GM21390 (cell line): ENCODE results near the gene LRP1B.

ENCODE experiments used
- ATAC-seq: cut with Tn5 transposase; IDR thresholded peaks from one replicate; pipeline ENCODE4 v1.9.1; 2021; ENCODE audit not compliant: unreplicated experiment

Gene LRP1B

GRCh38 chr2:141791521-141791920, 339.3 kb downstream of the LRP1B start:
- ATAC-seq = no peak

- no peak for ATAC-seq
Measured at GRCh38 chr2:141782574-141782973, 348.2 kb downstream of the LRP1B start.

GRCh38 chr2:141778315-141778835, 352.4 kb downstream of the LRP1B start:
- ATAC-seq = no peak

- no peak for ATAC-seq
Measured at GRCh38 chr2:141770530-141770929, 360.3 kb downstream of the LRP1B start.

GRCh38 chr2:141767691-141768090, 363.1 kb downstream of the LRP1B start:
- no peak for ATAC-seq

GRCh38 chr2:141767051-141767450, 363.8 kb downstream of the LRP1B start:
- ATAC-seq = no peak

- ATAC-seq = no peak
Measured at GRCh38 chr2:141766225-141766624, 364.6 kb downstream of the LRP1B start.

GRCh38 chr2:141748616-141749015, 382.2 kb downstream of the LRP1B start:
- no peak for ATAC-seq

- ATAC-seq = no peak
Measured at GRCh38 chr2:141741652-141742051, 389.2 kb downstream of the LRP1B start.

- ATAC-seq = no peak
Measured at GRCh38 chr2:141737492-141738255, 393.1 kb downstream of the LRP1B start.

- ATAC-seq = no peak
Measured at GRCh38 chr2:141736466-141736865, 394.4 kb downstream of the LRP1B start.

- ATAC-seq = no peak
Measured at GRCh38 chr2:141728886-141729285, 401.9 kb downstream of the LRP1B start.

GRCh38 chr2:141728142-141728541, 402.7 kb downstream of the LRP1B start:
- no peak for ATAC-seq

- ATAC-seq = no peak
Measured at GRCh38 chr2:141724426-141724825, 406.4 kb downstream of the LRP1B start.

- no peak for ATAC-seq
Measured at GRCh38 chr2:141723814-141724213, 407.0 kb downstream of the LRP1B start.

- ATAC-seq = no peak
Measured at GRCh38 chr2:141720476-141720875, 410.3 kb downstream of the LRP1B start.

- no peak for ATAC-seq
Measured at GRCh38 chr2:141714496-141714895, 416.3 kb downstream of the LRP1B start.

GRCh38 chr2:141711627-141712026, 419.2 kb downstream of the LRP1B start:
- no peak for ATAC-seq

- ATAC-seq = no peak
Measured at GRCh38 chr2:141710589-141711239, 420.1 kb downstream of the LRP1B start.

- ATAC-seq = no peak
Measured at GRCh38 chr2:141709756-141710155, 421.1 kb downstream of the LRP1B start.

GRCh38 chr2:141707486-141707885, 423.3 kb downstream of the LRP1B start:
- no peak for ATAC-seq

GRCh38 chr2:141704541-141704940, 426.3 kb downstream of the LRP1B start:
- no peak for ATAC-seq
